Measurements from ENCODE around the gene PHKG2.
A peak's percentile ranks its signal among the peaks of the same experiment; 100 is the strongest.

The PHKG2 gene

DNA sequence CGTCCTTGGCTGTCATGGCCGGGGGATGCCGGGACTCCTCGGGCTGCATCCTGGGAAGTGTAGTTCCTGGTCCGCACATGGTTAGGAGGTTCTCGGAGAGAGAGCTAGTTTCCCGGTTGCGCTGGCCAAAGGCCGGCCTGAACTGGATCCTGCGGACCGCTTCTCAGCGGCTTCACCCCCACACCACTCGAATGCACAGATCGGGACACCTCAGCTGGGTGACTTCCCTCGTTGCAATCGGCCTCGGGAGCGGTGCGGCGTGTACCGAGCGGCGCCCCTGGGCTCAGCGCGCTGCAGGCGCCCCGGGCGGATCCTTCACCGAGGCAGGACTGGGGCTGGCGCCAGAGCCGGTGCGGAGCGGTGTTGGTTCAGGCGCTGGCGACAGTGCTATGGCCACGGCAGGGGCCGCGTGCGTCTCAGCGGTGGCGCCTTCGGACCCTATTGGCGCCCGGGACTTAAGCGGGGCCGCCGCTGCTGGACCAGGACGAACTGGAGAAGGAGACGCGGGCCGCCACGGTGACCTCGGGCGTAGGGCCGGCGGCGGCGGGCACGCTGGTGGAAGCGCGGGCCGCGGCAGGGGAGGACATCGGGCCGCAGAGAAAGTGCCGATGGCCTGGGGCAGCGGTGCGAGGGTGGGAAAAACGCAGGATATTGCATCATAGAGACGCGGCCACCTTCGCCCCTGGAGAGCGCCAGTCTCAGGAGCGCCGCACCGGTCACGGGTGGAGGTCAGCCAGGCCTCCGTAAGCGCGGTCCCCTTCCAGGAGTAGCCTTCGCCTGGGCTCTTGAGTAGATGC, 27.4 kb downstream of the PHKG2 start:
- DNase-seq (ENCODE audit: low spot score): peak; percentile 90

- no peak for DNase-seq (ENCODE audit: low spot score)
Observed at GRCh38 chr16:30777591-30778297, 29.5 kb downstream of the PHKG2 start.

GRCh38 chr16:30778549-30779244, 30.5 kb downstream of the PHKG2 start:
- no peak for DNase-seq (ENCODE audit: low spot score)

DNA sequence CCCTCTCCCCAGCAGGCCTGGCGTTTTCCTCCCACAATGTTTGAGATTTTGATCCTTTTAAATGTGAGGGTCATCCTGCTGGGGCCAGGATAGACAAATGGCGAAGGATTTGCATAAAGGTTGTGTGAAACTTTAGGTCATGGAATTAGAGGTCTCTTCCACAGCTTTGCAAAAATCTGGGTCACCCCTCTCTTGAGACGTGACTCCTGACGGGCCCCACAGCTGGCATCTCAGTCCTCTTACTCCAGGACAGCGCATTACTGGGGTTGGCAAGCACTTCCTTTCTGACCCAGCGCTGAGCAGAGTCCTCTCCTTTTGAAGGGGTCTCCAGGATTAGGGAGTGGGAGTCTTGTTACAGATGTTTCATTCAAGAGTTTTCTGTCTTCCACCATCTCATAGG, 31.4 kb downstream of the PHKG2 start:
- DNase-seq (ENCODE audit: low spot score): no peak

DNA sequence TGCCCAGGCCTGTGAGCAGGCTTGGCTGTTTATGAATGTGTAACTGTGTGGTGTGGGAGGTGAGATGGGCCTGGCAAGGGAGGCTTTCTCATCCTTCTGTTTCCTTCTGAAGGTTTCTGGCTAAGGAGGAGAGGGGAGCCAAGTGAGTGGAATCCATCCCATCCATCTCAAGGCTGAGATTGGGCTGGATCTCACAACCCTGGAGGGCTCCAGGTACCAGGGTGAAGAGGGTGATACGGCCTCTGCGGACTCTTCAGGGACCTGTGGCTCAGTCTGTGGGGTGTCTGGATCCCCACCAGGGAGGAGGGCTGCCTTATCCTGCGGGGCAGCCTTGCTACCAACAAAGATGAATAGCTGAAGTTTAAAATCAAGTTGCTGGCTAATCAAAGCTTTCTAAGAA, 31.8 kb downstream of the PHKG2 start:
- DNase-seq (ENCODE audit: low spot score): no peak

GRCh38 chr16:30780549-30780948, 32.3 kb downstream of the PHKG2 start:
- no peak for DNase-seq (ENCODE audit: low spot score)

DNA sequence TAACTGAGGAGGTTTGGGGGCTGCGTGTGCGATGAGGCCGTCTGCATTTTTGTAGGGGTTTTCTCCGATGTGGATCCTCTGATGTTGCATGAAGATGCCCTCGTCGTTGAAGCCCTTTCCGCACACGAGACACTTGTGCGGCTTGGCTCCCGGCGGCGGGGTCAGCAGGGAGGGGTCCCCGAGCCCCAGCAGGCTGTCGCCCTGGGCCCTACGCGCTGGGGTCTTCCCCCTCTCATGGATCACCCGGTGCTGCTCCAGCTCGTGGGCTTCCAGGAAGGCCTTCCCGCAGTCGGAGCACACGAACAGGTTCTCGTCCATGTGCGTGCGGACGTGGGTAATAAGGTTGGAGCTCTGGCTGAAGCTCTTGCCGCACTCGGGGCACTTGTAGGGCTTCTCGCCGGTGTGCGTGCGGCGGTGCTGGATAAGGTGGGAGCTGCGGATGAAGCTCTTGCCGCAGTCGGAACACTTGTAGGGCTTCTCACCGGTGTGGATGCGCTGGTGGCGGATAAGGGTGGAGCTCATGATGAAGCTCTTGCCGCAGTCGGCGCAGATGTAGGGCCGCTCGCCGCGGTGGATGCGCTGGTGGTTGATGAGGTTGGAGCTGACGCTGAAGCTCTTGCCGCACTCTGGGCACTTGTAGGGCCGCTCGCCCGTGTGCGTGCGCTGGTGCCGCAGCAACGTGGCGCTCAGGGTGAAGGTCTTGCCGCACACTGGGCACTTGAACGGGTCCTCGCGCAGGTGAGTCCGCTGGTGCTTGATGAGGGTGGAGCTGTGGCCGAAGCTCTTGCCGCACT, 34.5 kb downstream of the PHKG2 start:
- no peak for DNase-seq (ENCODE audit: low spot score)

DNA sequence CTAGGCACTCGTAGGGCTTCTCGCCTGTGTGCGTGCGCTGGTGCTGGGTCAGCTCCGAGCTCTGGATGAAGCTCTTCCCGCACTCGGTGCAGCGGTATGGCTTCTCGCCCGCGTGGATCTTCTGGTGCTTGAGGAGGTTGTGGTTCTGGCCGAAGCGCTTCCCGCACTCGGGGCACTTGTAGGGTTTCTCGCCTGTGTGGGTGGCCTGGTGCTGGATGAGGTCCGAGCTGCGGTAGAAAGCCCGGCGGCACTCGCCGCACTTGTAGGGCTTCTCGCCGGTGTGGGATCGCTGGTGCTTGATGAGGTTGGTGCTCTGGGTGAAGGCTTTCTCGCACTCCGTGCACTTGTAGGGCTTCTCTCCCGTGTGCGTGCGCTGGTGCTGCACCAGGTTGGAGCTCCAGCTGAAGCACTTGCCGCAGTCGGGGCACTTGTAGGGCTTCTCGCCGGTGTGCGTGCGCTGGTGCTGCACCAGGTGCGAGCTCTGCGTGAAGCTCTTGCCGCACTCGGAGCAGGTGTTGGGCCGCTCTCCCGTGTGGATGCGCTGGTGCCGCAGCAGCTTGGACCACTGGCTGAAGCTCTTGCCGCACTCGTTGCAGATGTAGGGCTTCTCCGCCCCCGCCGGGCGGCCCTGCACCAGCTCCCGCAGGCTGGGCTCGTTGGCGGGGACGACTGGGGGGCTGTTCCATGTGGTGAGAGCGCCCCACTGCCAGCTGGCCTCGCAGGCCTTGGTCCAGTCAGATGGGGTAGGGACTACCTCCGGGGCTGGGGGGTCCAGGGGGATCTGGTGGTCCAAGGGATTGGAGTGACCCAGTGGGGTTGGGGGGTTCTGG, 35.3 kb downstream of the PHKG2 start:
- no peak for DNase-seq (ENCODE audit: low spot score)

DNA sequence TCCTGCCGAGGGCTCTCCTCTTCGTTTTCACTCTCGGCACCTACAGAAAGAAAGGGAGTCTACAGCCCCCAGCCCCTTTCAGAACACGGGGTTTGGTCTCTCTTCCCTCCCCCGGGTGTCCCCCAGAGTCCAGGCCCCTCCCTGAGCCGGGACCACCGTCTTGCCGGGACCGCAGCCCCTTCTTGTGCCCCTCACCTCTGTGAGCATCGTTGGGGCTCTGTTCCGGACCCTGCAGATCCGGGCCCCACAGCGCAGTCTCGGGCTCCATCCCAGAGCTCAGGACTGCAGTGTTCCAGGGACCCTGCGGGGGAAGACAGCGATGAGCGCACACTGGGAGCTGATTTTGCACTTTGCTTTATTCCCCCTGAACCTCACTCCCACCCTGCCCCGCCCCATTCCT, 36.0 kb downstream of the PHKG2 start:
- DNase-seq (ENCODE audit: low spot score): no peak

DNA sequence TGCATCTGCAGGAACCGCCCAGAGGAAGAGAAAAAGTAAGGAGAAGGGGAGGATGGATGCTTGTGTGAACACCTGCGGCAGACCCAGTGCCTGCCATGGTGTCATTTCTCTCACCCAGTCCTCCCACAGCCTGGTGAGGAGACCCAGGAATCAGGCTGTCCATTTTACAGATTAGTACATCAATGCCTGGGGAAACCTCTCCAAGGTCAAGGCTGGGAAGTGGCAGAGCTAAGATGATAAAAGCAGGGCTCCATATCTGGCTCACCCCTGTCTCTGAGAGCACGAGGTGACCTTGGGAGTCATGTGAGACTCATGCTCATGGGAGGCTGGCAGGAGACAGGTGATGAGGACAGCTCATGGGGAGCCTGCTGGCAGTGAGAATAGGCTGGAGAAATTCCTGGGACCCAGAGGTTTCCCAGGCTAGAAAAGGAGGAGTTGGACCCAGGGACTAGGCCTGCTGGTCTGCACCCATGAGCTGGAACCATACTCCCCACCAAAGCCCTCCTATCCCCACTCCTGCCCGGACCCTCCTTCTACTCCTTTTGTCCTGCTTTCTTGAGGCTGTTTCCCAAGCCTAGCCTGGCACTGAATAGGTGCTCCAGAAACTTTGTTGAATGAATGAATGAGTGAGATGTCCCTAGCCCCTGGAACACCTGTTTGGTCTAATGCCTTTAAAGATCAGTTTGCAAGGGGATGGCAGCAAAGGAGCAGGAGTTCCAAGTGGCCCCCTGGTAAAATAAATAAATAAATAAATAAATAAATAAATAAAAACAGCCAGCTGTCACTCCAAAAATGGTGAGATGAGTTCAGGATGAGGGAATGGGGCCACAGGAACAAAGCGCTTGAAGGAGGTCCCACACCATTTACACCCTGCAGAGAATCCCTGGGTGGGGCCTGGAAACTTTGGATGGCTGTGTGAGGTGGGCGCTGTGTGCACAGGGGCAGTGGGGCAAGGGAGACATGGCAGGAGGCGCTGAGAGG, 37.2 kb downstream of the PHKG2 start:
- no peak for DNase-seq (ENCODE audit: low spot score)

DNA sequence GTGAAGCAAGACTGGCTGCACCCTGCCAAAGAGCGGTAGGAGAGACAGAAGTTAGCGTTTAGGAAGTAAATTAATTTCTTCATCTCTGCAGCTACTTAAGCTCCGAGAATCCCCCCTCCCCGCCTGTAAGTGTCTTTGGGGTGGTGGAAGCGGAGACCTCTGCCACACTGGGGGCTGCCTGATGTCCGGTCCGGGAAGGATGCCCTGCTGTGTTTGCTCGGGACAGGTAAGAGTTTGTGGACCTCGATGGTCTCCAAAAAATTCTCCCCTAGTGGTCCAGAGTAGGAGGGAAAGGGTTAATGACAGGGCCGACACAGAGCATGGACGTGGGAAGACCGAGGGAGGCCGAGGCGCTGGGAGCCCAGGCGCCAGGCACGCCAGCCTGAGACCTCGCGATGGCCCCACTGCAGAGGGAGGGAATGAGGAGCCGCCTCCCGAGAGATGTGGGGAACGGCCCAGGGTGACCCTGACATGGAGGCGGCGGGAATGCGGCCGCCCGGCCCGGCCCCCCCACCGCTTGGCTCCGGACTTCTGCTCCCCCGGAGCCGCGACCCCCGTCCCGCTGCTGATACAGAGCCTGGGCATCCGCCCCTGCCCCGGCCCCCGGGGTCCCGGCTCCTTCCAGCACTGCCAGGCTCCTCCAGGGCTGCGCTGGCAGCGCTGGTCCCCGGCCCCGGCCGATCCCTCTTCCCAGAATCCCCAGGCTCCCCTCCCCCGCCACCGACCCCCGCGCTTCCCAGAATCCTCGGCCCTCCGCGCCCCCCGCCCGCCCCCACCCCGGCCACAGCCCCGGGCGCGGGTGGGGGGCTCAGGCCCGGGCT, 38.1 kb downstream of the PHKG2 start:
- DNase-seq (ENCODE audit: low spot score): peak; percentile 48

DNA sequence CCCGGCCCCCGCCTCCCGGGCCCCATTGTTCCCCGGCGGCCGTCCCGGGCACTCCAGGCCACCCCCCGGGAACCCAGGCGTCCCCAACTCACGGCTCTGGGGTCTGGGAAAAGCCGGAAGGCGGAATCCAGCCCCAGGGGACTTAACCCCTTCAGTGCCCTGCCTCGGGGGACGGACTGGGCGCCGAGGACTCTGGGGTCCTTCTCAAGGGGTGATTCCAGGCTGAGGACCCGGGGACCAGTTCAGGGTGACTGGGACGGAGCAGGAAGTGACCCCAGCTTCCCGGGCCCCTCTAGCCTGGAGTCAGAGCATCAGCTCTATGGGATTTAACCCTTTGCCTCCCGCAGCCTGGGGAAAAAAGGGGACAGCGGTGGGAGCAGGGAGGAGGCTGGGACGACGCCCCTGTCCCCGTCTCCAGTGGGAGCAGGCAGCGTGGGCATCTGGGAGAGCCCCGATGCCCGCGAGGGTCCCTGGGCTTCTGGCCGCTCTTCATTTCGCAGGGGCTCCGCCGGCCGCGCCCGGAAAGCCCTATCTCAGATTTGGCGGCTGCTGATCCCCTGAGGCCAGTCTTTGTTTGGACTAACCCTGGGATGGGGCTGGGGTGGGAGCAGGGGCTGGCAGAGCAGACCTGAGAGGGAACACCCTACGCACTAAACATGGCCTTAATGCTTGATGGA, 38.8 kb downstream of the PHKG2 start, which contains the start of gene ZNF629:
ZNF629 (minus strand) TSS at position 270 of the 677 bp plus-strand sequence. CDS start 2,723 bp downstream, outside the sequence.
- DNase-seq (ENCODE audit: low spot score): peak; percentile 54

DNA sequence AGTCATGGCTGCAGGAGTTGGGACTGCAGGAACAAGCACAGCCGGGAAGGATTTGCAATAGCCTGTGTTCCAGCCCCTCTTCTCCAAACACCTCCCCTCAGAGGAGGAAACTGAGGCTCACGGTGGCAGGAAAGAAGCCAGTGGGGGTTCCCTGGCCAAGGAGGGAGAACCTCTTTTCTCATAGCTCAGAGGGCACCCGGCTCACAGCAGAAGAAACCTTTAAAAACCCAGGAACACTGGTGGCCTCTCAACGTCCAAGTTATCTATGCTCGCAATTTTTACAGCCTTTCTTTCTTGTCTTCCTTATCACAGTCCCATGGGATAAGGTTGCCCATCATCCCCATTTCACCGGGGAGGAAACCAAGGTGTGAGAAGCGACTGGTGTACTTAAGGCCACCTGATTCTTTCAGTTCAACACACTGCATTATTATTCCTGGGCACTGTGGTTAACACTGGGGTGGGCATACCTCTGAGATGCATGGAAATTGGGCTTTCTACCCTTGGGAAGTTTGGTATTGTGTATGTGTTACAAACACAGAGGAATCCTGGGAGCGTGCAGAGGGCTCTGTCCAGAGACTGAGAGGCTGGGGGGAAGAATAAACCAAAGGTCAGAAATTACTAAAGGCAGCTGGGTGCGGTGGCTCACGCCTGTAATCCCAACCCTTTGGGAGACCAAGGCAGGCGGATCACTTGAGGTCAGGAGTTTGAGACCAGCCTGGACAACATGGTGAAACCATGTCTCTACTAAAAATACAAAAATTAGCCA, 39.6 kb downstream of the PHKG2 start:
- DNase-seq (ENCODE audit: low spot score): no peak

DNA sequence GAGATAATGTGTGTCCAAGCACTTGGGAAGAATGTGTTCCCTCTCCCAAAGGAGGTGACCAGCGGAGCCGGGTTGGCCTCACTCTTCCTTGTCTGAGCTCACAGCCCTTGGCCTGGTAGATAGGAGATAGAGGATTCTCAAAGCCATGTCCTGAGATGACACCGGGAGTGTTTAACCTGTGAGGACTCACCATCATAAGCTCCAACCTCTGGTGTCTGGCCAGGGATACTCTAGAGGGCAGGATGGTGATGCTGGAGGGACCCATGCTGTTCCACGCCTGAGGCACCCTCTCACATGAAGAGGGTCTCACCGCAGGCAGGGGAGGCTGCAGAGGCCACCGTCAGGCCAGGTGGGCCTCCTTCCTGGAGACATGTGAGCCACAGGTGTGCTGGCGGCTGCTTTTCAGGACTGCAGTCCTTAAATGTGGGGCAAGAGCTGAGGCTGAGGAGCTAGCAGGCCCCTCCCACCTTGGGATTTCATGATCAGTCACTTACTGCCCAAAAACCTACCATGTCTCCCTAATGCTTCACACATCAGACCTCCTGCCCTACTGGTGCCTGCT, 45.4 kb downstream of the PHKG2 start:
- DNase-seq (ENCODE audit: low spot score): no peak

- DNase-seq (ENCODE audit: low spot score): no peak
Observed at GRCh38 chr16:30794634-30795033, 46.4 kb downstream of the PHKG2 start.

DNA sequence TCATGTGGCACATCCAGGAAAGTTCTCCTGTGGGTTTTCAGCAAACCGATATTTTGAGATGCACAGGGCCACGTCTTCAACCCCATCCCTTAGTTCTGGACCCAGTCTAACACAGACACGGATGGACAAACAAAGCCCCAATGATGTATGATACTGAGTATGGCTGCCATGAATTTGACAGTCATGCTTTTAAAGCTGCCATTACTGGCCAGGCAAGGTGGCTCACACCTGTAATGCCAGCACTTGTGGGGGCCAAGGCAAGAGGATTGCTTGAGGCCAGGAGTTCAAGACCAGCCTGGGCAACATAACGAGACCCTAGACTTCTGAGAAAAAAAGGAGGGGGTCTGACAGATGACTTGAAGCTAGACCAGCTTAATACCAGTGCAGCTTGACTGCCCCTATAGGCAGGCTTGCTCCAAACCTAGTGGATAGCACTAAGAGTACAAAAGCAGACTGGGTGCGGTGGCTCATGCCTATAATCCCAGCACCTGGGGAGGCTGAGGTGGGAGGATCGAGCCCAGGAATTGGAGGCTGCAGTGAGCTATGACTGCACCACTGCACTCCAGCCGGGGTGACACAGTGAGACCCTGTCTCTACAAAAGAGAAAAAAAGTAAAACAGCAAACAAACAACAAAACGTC, 49.6 kb downstream of the PHKG2 start:
- DNase-seq (ENCODE audit: low spot score): no peak
